Fibroblast of pulmonary artery (primary cell): ENCODE measurements around the gene CDX1.

Experiments
- DNase-seq: peaks from one replicate; pipeline ENCODE4 v3.0.0-alpha.2; 2010; ENCODE audit warnings: low read depth
- H3K4me3 ChIP-seq: replicated peaks from 2 replicates; pipeline ENCODE4 v1.5.1; 2011; ENCODE audit warnings: low read depth, mild to moderate bottlenecking, control low read depth, low read length, moderate library complexity
- TF ChIP-seq, protein P1 (sequence below): IDR thresholded peaks from 2 replicates; pipeline ENCODE4 v1.5.1; 2011; ENCODE audit warnings: mild to moderate bottlenecking, control low read depth, low read length, inconsistent platforms; ENCODE audit errors: missing control alignments

The CDX1 gene

GRCh38 chr5:150124596-150124995 is 42.0 kb upstream of the CDX1 start:
- TF ChIP-seq, protein P1, sequence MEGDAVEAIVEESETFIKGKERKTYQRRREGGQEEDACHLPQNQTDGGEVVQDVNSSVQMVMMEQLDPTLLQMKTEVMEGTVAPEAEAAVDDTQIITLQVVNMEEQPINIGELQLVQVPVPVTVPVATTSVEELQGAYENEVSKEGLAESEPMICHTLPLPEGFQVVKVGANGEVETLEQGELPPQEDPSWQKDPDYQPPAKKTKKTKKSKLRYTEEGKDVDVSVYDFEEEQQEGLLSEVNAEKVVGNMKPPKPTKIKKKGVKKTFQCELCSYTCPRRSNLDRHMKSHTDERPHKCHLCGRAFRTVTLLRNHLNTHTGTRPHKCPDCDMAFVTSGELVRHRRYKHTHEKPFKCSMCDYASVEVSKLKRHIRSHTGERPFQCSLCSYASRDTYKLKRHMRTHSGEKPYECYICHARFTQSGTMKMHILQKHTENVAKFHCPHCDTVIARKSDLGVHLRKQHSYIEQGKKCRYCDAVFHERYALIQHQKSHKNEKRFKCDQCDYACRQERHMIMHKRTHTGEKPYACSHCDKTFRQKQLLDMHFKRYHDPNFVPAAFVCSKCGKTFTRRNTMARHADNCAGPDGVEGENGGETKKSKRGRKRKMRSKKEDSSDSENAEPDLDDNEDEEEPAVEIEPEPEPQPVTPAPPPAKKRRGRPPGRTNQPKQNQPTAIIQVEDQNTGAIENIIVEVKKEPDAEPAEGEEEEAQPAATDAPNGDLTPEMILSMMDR = no peak
- H3K4me3 ChIP-seq = no peak overlapping the region
- no peak for DNase-seq

DNA sequence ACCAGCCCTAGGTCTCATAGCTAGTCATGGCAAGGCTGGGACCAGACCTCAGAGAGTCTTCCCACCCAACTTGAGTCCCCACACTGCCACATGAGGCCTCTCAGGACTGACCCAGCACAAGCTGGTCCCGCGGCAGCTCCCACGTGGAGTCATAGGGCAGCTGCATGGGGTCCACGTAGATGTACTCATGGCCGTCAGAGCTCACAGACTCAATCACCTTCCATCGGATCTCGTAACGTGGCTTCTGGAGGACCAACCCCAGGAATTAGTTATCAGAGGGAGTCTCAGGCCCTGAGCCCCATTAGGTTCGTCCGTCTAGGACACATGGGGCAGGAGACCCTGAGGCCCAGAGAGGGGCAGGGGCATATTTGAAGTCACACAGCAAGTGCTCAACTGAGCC is 41.2 kb upstream of the CDX1 start:
- H3K4me3 ChIP-seq = no peak overlapping the region
- DNase-seq = no peak
- TF ChIP-seq, protein P1 = no peak

DNA sequence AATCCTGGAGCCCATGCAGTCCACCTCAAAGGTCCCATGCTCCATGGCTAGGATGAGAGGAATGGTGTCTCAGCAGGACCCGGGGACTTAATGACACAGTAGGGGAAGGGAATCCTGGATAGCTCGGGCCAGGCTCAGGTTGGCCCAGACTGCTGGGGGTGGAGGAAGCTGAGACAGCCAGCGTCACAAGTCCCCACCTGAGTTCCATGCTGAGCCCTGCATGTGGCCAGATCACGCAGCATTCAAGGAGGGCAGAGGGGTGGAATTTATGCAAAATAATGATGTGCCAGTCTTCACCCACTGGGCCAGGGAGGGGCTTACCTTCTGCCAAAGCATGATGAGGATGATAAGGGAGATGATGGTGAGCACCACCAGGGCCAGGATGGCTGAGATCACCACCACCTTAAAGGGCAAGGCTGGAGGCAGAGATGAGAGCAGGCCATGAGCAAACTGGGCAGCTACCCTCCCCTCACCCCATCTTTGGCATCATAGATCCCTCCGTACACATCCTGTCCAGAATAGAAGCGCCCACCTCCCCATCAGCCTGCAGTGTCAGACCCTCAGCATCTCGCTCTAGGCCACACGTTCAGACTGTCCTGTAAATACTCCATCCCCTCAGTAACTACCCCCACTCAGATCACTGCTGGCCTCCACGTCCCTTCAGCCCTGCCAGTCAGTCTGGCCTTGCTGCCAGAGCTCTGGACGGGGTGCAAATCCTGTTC is 40.2 kb upstream of the CDX1 start:
- H3K4me3 ChIP-seq = no peak overlapping the region
- TF ChIP-seq, protein P1 = no peak
- no peak for DNase-seq

DNA sequence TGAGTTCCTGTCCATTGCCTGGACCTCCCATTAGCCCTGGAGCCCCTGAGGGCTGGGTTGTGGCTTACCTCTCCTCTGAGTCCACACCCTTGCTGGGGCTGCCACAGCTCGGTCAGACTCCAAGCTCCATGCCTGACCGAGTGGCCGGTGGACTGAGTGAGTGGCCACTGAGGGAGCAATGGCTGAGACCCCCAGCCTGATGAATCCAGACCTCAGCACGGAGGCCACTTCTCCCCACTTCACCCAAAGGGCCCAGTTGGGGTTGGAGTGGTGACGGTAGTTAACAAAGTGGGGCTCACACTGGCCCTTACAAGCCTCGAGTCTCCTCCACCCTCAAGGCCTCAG is 39.7 kb upstream of the CDX1 start:
- no peak for DNase-seq
- H3K4me3 ChIP-seq = no peak overlapping the region
- TF ChIP-seq, protein P1 = no peak

DNA sequence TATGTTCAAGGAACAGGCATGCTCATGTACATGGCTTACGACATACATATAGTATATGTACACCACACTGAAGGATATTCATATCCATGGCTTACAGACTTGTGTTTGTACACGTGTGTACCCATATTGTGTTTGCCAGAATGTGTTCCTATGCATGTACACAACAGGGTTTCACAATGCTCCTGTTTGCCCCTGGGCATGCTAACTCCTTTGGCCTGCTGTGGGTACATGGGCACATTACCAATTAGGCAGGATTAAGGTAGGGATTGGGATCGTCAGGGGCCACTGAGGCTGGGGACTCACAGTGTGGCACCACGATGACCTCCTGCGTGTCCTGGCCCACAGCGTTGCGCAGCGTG is 37.1 kb upstream of the CDX1 start:
- DNase-seq = no peak
- no peak overlapping the region for H3K4me3 ChIP-seq
- TF ChIP-seq, protein P1 = no peak

GRCh38 chr5:150129813-150130492 is 36.6 kb upstream of the CDX1 start:
- peak; percentile 82 for DNase-seq
- TF ChIP-seq, protein P1 = peak; percentile 99
- no peak overlapping the region for H3K4me3 ChIP-seq

GRCh38 chr5:150130493-150130922 is 36.1 kb upstream of the CDX1 start:
- no peak for DNase-seq
- H3K4me3 ChIP-seq = no peak overlapping the region
- TF ChIP-seq, protein P1 = no peak
